Hepatocyte (in vitro differentiated cells): Measurements from ENCODE around the gene FNDC3B. TPM values are rescaled to one million over a fixed set of nuclear protein-coding genes. Genes with fewer than 3 reads are reported as not detected.

Experiments used
- DNase-seq: peaks from one replicate; pipeline ENCODE4 v3.0.0-alpha.2; 2016; ENCODE audit warnings: low spot score
- H2AFZ ChIP-seq: fragments of 200-600 bp; sonication (generic); 2 replicates; pipeline ENCODE4 v1.6.0; 2016; ENCODE audit warnings: antibody characterized with exemption, mild to moderate bottlenecking
- H3K27ac ChIP-seq: fragments of 200-600 bp; sonication (generic); 2 replicates; pipeline ENCODE4 v1.5.1; 2016; ENCODE audit warnings: mild to moderate bottlenecking
- H3K27me3 ChIP-seq: fragments of 200-600 bp; sonication (generic); 2 replicates; pipeline ENCODE4 v1.6.1; 2016
- H3K36me3 ChIP-seq: fragments of 200-600 bp; sonication (generic); replicated peaks from 2 replicates; pipeline ENCODE4 v1.5.1; 2016; ENCODE audit warnings: low read depth; ENCODE audit not compliant: insufficient read depth
- H3K4me1 ChIP-seq: fragments of 200-600 bp; sonication (generic); 2 replicates; pipeline ENCODE4 v1.5.1; 2016; ENCODE audit warnings: mild to moderate bottlenecking, moderate library complexity; ENCODE audit not compliant: insufficient read depth
- H3K4me2 ChIP-seq: fragments of 200-600 bp; sonication (generic); 2 replicates; pipeline ENCODE4 v1.6.0; 2016
- H3K4me3 ChIP-seq: fragments of 200-600 bp; sonication (generic); 2 replicates; pipeline ENCODE4 v1.5.1; 2016; ENCODE audit warnings: mild to moderate bottlenecking
- H3K79me2 ChIP-seq: fragments of 200-600 bp; sonication (generic); 2 replicates; pipeline ENCODE4 v1.6.0; 2017; ENCODE audit warnings: mild to moderate bottlenecking
- H3K9me2 ChIP-seq: fragments of 200-600 bp; sonication (generic); replicated peaks from 2 replicates; pipeline ENCODE4 v1.6.0; 2017; ENCODE audit warnings: mild to moderate bottlenecking; ENCODE audit not compliant: insufficient read depth
- H3K9me3 ChIP-seq: fragments of 200-600 bp; sonication (generic); 2 replicates; pipeline ENCODE4 v1.5.1; 2016; ENCODE audit warnings: low read depth, mild to moderate bottlenecking
- H4K20me1 ChIP-seq: fragments of 200-600 bp; sonication (generic); 2 replicates; pipeline ENCODE4 v1.6.0; 2016; ENCODE audit warnings: mild to moderate bottlenecking; ENCODE audit not compliant: insufficient read depth, poor library complexity, severe bottlenecking
- EZH2 ChIP-seq: fragments of 200-600 bp; sonication (generic); IDR thresholded peaks from 2 replicates; pipeline ENCODE4 v1.6.1; 2016; ENCODE audit warnings: antibody characterized with exemption, mild to moderate bottlenecking, borderline replicate concordance
- EZH2phosphoT487 ChIP-seq: fragments of 200-600 bp; sonication (generic); IDR thresholded peaks from one replicate; pipeline ENCODE4 v1.6.1; 2018; ENCODE audit warnings: antibody characterized with exemption, mild to moderate bottlenecking, low read depth, moderate library complexity; ENCODE audit not compliant: unreplicated experiment, severe bottlenecking
- WGBS: methylation state at CpG from one replicate; pipeline ENCODE4 v1.1.6; 2016; ENCODE audit warnings: low lambda C conversion rate; ENCODE audit errors: missing lambda C conversion rate; 5-methylcytosine and 5-hydroxymethylcytosine counted together
- polyA plus RNA-seq: library from polyadenylated mRNA; unstranded; fragments of >200 nt; fragmentation: Nextera tagmentation; extraction: Ambion mirVana; gene quantifications from 2 replicates; pipeline ENCODE4 v1.2.1, GENCODE V29; 2016
- total RNA-seq: library from RNA; depleted of rRNA; stranded (reverse); fragments of >200 nt; gene quantifications from 2 replicates; pipeline ENCODE4 v1.2.3, GENCODE V29; 2014
- TF ChIP-seq, protein P1 (sequence below): fragments of 200-600 bp; sonication (generic); IDR thresholded peaks from 2 replicates; pipeline ENCODE4 v1.5.1; 2016; ENCODE audit warnings: antibody characterized with exemption, mild to moderate bottlenecking; ENCODE audit not compliant: poor library complexity

Gene FNDC3B
- total and polyA plus RNA-seq, 2 experiments from 2014 or later, result 61.2 to 113 TPM

DNA sequence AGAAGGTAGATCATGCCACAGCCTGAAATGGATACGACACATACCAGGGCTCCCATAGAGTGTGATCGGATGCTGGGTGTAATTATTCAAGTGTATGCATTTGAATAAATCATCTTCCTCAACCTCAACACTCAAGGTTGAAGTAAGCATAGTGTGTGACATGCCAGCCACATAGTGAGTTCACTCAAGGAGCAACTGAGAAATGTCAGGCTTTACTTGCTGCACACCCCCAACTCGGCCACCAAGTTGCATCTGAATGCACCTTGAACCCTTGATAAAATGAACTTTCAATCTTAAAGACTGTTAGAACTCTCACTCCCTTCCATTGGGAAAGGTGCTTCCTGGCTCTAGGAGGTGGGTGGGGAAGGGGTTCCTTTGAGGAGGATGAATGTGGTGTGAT lies 287.6 kb downstream of the FNDC3B start:
- Histone ChIP-seq H3K4me3 (no peak overlapping the region), H2AFZ (no peak overlapping the region), H3K27ac (no peak overlapping the region), H3K9me2 (no peaks in the 10 kb centered on the region), H3K27me3 (no peaks in the 10 kb centered on the region), H3K79me2 (peaks cover 6% of the 10 kb centered on the region), H3K4me2 (no peak overlapping the region), H4K20me1 (no peaks in the 10 kb centered on the region), H3K9me3 (no peaks in the 10 kb centered on the region), H3K36me3 (peaks cover 4% of the 10 kb centered on the region), H3K4me1 (no peaks in the 10 kb centered on the region)
- DNase-seq, result no peak
- WGBS, result 97% methylated on average over 3 of the region's 3 CpGs
- TF ChIP-seq, protein P1, sequence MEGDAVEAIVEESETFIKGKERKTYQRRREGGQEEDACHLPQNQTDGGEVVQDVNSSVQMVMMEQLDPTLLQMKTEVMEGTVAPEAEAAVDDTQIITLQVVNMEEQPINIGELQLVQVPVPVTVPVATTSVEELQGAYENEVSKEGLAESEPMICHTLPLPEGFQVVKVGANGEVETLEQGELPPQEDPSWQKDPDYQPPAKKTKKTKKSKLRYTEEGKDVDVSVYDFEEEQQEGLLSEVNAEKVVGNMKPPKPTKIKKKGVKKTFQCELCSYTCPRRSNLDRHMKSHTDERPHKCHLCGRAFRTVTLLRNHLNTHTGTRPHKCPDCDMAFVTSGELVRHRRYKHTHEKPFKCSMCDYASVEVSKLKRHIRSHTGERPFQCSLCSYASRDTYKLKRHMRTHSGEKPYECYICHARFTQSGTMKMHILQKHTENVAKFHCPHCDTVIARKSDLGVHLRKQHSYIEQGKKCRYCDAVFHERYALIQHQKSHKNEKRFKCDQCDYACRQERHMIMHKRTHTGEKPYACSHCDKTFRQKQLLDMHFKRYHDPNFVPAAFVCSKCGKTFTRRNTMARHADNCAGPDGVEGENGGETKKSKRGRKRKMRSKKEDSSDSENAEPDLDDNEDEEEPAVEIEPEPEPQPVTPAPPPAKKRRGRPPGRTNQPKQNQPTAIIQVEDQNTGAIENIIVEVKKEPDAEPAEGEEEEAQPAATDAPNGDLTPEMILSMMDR, result no peak
- TF ChIP-seq EZH2phosphoT487 (no peak), EZH2 (no peak)

DNA sequence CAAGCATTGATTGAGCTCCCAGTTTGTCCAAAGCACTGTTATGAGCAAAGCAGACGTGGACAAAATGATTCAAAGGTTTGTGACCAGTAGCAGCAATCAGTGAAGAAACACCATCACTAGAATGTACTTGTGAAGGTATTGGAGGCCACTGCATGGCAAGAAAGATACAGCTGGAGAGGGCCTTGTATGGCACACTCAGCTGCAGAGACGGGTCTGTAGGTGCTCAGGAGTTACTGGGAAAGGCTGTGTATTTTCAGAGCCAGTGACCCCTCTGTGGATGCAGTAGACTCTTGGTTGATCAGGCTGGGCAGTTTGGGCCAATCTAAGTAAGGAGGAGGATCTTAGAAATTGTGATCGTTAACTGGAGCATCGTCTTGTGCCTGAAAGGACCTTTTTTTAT lies 288.9 kb downstream of the FNDC3B start:
- 93% methylated on average over 4 of the region's 4 CpGs for WGBS
- peaks cover 3% of the 10 kb centered on the region for H4K20me1 ChIP-seq
- no peak overlapping the region for H2AFZ ChIP-seq
- no peaks in the 10 kb centered on the region for H3K9me3 ChIP-seq
- DNase-seq, result no peak
- no peaks in the 10 kb centered on the region for H3K4me1 ChIP-seq
- no peaks in the 10 kb centered on the region for H3K27me3 ChIP-seq
- H3K79me2 ChIP-seq, result peaks cover 6% of the 10 kb centered on the region
- TF ChIP-seq, protein P1, result no peak
- TF ChIP-seq EZH2phosphoT487 (no peak), EZH2 (no peak)
- no peak overlapping the region for H3K27ac ChIP-seq
- H3K4me2 ChIP-seq, result no peak overlapping the region
- H3K4me3 ChIP-seq, result no peak overlapping the region
- H3K9me2 ChIP-seq, result no peaks in the 10 kb centered on the region
- peaks cover 4% of the 10 kb centered on the region for H3K36me3 ChIP-seq

DNA sequence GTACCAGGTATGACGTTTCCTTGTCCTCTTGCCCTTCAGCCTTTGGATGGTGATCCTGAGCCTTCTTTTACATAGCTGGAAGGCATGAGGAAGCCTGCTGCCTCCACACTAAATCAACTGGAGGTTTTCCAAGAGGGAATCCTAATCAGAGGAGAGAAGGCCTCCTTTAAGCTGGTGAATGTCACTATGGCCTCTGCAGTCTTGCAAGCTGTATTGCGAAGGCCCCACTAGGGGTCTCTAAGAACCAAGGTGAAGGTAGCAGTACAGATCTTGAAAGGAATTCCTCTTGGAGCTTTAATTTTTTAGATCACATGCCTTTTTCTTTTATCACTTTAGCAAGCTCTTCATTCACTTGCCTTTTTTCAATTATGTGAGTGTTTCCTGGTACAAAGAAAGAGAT lies 289.7 kb downstream of the FNDC3B start:
- Histone ChIP-seq H3K9me2 (no peaks in the 10 kb centered on the region), H3K27me3 (no peaks in the 10 kb centered on the region), H3K4me1 (no peaks in the 10 kb centered on the region), H3K36me3 (peaks cover 4% of the 10 kb centered on the region), H3K9me3 (no peaks in the 10 kb centered on the region), H3K4me2 (no peak overlapping the region), H3K27ac (no peak overlapping the region), H2AFZ (no peak overlapping the region), H3K79me2 (peaks cover 11% of the 10 kb centered on the region), H3K4me3 (no peak overlapping the region), H4K20me1 (peaks cover 3% of the 10 kb centered on the region)
- no peak for TF ChIP-seq EZH2
- TF ChIP-seq, protein P1, result no peak
- TF ChIP-seq EZH2phosphoT487, result no peak
- 96% methylated on average over 2 of the region's 2 CpGs for WGBS
- DNase-seq, result no peak

DNA sequence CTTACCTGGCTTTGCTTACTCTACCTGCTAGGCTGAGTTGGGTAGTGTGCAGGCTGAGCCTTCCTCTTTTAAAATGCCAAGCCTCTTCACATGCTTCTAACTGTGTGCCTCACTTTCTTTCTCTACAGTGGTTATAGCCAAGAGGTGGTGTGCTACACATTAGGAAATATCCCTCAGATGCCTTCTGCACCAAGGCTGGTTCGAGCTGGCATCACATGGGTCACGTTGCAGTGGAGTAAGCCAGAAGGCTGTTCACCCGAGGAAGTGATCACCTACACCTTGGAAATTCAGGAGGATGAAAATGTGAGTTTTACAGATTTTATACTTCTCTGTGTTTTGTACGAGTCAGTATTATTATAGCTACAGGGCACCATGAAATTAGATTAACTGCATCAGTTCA lies 291.0 kb downstream of the FNDC3B start:
- WGBS, result 96% methylated on average over 4 of the region's 4 CpGs

More for the DNA sequence above, 291.0 kb downstream of the FNDC3B start:
- TF ChIP-seq EZH2phosphoT487, result no peak
- TF ChIP-seq, protein P1, result no peak
- no peak for TF ChIP-seq EZH2
- Histone ChIP-seq H3K27me3 (no peaks in the 10 kb centered on the region), H3K27ac (no peak overlapping the region), H3K9me3 (no peaks in the 10 kb centered on the region), H4K20me1 (peaks cover 3% of the 10 kb centered on the region), H3K36me3 (peaks cover 4% of the 10 kb centered on the region), H3K4me2 (no peak overlapping the region), H2AFZ (no peak overlapping the region), H3K4me1 (no peaks in the 10 kb centered on the region), H3K79me2 (peaks cover 12% of the 10 kb centered on the region), H3K4me3 (no peak overlapping the region), H3K9me2 (no peaks in the 10 kb centered on the region)
- no peak for DNase-seq
